H1 (cell line): ENCODE data around the gene BRPF3. TPM values are rescaled to one million over a fixed set of nuclear protein-coding genes. Genes with fewer than 3 reads are reported as not detected.

Experiments used
- CTCF ChIA-PET: fragments of 300-600 bp; sonication (Branson Sonifier 250); formaldehyde crosslinking; loops from one replicate; lab custom pipeline; 2021; ENCODE audit not compliant: partially characterized antibody; lab: Charles Lee
- POLR2A ChIA-PET: fragments of 300-600 bp; sonication (Branson Sonifier 250); formaldehyde crosslinking; loops from one replicate; lab custom pipeline; 2021; ENCODE audit warnings: inconsistent platforms; ENCODE audit not compliant: partially characterized antibody; lab: Charles Lee
- DNase-seq, 2 experiments: peaks; one replicate each; pipeline versions ENCODE4 v3.0.0 to v3.0.0-alpha.2; 2010 to 2022; ENCODE audit warnings: low spot score in 2 of 2, low read depth in 1 of 2, mixed read lengths in 1 of 2
- FAIRE-seq: peaks from 2 replicates; lab custom pipeline; 2011; peaks lifted over from hg19 to GRCh38; lab: Jason Lieb, UNC
- H2AFZ ChIP-seq: 2 replicates; pipeline ENCODE4 v1.8.1; 2012; ENCODE audit warnings: low read length, inconsistent platforms
- H2AK5ac ChIP-seq: 2 replicates; pipeline ENCODE4 v1.6.1; 2013; ENCODE audit warnings: low read depth, low read length
- H2BK120ac ChIP-seq: replicated peaks from 2 replicates; pipeline ENCODE3; 2013; ENCODE audit warnings: low read depth, low read length, inconsistent platforms
- H2BK12ac ChIP-seq: 2 replicates; pipeline ENCODE4 v1.6.1; 2013; ENCODE audit warnings: low read depth, low read length
- H2BK15ac ChIP-seq: 2 replicates; pipeline ENCODE4 v1.6.1; 2013; ENCODE audit warnings: low read length
- H2BK20ac ChIP-seq: 2 replicates; pipeline ENCODE4 v1.6.1; 2013; ENCODE audit warnings: low read length
- H2BK5ac ChIP-seq: 2 replicates; pipeline ENCODE4 v1.6.1; 2013; ENCODE audit warnings: low read depth, low read length
- H3K14ac ChIP-seq: 2 replicates; pipeline ENCODE4 v1.6.1; 2013; ENCODE audit warnings: inconsistent platforms; ENCODE audit not compliant: insufficient read length
- H3K18ac ChIP-seq: 2 replicates; pipeline ENCODE4 v1.6.1; 2013; ENCODE audit warnings: low read length; ENCODE audit errors: extremely low read depth
- H3K23ac ChIP-seq: 2 replicates; pipeline ENCODE4 v1.6.1; 2013; ENCODE audit warnings: inconsistent platforms; ENCODE audit not compliant: insufficient read length
- H3K23me2 ChIP-seq: 2 replicates; pipeline ENCODE4 v1.6.1; 2013; ENCODE audit warnings: low read depth, low read length
- H3K27ac ChIP-seq: 2 replicates; pipeline ENCODE4 v1.6.1; 2011; ENCODE audit warnings: low read depth, low read length, inconsistent platforms
- H3K27me3 ChIP-seq, 4 experiments: replicated peaks in 1 of 4; 1 replicate in 1 of 4; 2 replicates in 3 of 4; pipeline versions ENCODE4 v1.6.1 to v1.8.1; 2011 to 2013; ENCODE audit warnings: low read length in 3 of 4, mild to moderate bottlenecking in 3 of 4, inconsistent platforms in 2 of 4, mixed read lengths in 2 of 4, moderate library complexity in 1 of 4; ENCODE audit not compliant: control insufficient read depth in 3 of 4, insufficient read depth in 3 of 4; ENCODE audit errors: extremely low read depth in 1 of 4
- H3K36me3 ChIP-seq, 4 experiments: 2 replicates each; pipeline versions ENCODE4 v1.6.1 to v1.8.1; 2011 to 2013; ENCODE audit warnings: mild to moderate bottlenecking in 4 of 4, low read length in 3 of 4, moderate library complexity in 2 of 4, control low read depth in 1 of 4, inconsistent platforms in 1 of 4; ENCODE audit not compliant: insufficient read depth in 4 of 4, control insufficient read depth in 2 of 4
- H3K4ac ChIP-seq: replicated peaks from 2 replicates; pipeline ENCODE3; 2013; ENCODE audit warnings: low read length, low read depth, mixed read lengths, inconsistent platforms; ENCODE audit not compliant: insufficient read length
- H3K4me1 ChIP-seq, 4 experiments: replicated peaks in 1 of 4; 1 replicate in 1 of 4; 2 replicates in 3 of 4; pipeline versions ENCODE4 v1.6.1 to v1.8.1; 2011 to 2013; ENCODE audit warnings: low read length in 3 of 4, inconsistent platforms in 2 of 4, mixed read lengths in 1 of 4; ENCODE audit not compliant: insufficient read depth in 4 of 4, control insufficient read depth in 3 of 4
- H3K4me2 ChIP-seq, 2 experiments: 2 replicates each; pipeline versions ENCODE4 v1.6.1 to v1.8.1; 2011 to 2013; ENCODE audit warnings: low read depth in 2 of 2, low read length in 2 of 2, control low read depth in 1 of 2, inconsistent platforms in 1 of 2, mild to moderate bottlenecking in 1 of 2; ENCODE audit not compliant: insufficient read depth in 1 of 2
- H3K4me3 ChIP-seq, 4 experiments: fragments of 200-600, 300-600 bp in 1 of 4; sonication (generic), shearing (Covaris generic), sonication (Bioruptor Twin) in 1 of 4; 2 replicates each; pipeline versions ENCODE4 v1.5.1 to v1.8.1; 2011 to 2016; ENCODE audit warnings: low read length in 4 of 4, low read depth in 3 of 4, control low read depth in 2 of 4, inconsistent platforms in 2 of 4, mild to moderate bottlenecking in 2 of 4, mixed read lengths in 1 of 4, moderate library complexity in 1 of 4; ENCODE audit not compliant: insufficient read depth in 2 of 4; ENCODE audit errors: extremely low read depth in 1 of 4
- H3K56ac ChIP-seq: replicated peaks from 2 replicates; pipeline ENCODE3; 2013; ENCODE audit warnings: low read depth, mild to moderate bottlenecking, mixed read lengths, low read length, inconsistent platforms; ENCODE audit not compliant: insufficient read length
- H3K79me1 ChIP-seq: 2 replicates; pipeline ENCODE4 v1.6.1; 2013; ENCODE audit warnings: low read depth, low read length, control low read depth
- H3K79me2 ChIP-seq, 2 experiments: 2 replicates each; pipeline versions ENCODE4 v1.6.1 to v1.8.1; 2012 to 2013; ENCODE audit warnings: low read length in 2 of 2, mild to moderate bottlenecking in 2 of 2, inconsistent platforms in 1 of 2; ENCODE audit not compliant: insufficient read depth in 2 of 2, control insufficient read depth in 1 of 2
- H3K9ac ChIP-seq, 4 experiments: replicated peaks in 1 of 4; 1 replicate in 1 of 4; 2 replicates in 3 of 4; pipeline versions ENCODE4 v1.6.1 to v1.8.1; 2011 to 2013; ENCODE audit warnings: low read depth in 3 of 4, low read length in 3 of 4, control low read depth in 2 of 4, mild to moderate bottlenecking in 2 of 4, moderate library complexity in 2 of 4, inconsistent platforms in 1 of 4; ENCODE audit errors: extremely low read depth in 1 of 4
- H3K9me3 ChIP-seq, 2 experiments: 2 replicates each; pipeline versions ENCODE4 v1.6.1 to v1.8.1; 2012 to 2013; ENCODE audit warnings: mild to moderate bottlenecking in 2 of 2, moderate library complexity in 2 of 2, control low read depth in 1 of 2, inconsistent platforms in 1 of 2, low read depth in 1 of 2, low read length in 1 of 2, mixed read lengths in 1 of 2; ENCODE audit not compliant: insufficient read depth in 2 of 2
- H4K20me1 ChIP-seq, 2 experiments: replicated peaks in 1 of 2; 2 replicates each; pipeline versions ENCODE3 to v1.8.1; 2011 to 2013; ENCODE audit warnings: inconsistent platforms in 2 of 2, low read length in 2 of 2, mild to moderate bottlenecking in 1 of 2; ENCODE audit not compliant: insufficient read depth in 2 of 2, control insufficient read depth in 1 of 2
- H4K5ac ChIP-seq: 2 replicates; pipeline ENCODE4 v1.6.1; 2013; ENCODE audit warnings: low read length, low read depth, mixed read lengths, inconsistent platforms; ENCODE audit not compliant: insufficient read length
- H4K8ac ChIP-seq: 2 replicates; pipeline ENCODE4 v1.8.0; 2013; ENCODE audit warnings: mild to moderate bottlenecking, moderate library complexity, low read length, inconsistent platforms; ENCODE audit not compliant: insufficient read depth; ENCODE audit errors: extremely low read depth
- H4K91ac ChIP-seq: replicated peaks from 2 replicates; pipeline ENCODE3; 2013; ENCODE audit warnings: low read length, mixed read lengths, inconsistent platforms; ENCODE audit not compliant: insufficient read length
- CHD1 ChIP-seq: IDR thresholded peaks from 2 replicates; pipeline ENCODE4 v1.6.1; 2012; ENCODE audit warnings: low read depth, low read length, improper control_type of control experiment
- CREB1 ChIP-seq: IDR thresholded peaks from 2 replicates; pipeline ENCODE4 v1.6.1; 2012; ENCODE audit warnings: inconsistent platforms
- EZH2 ChIP-seq: fragments of 200-600 bp; sonication (generic); IDR thresholded peaks from 2 replicates; pipeline ENCODE4 v1.7.1; 2012; ENCODE audit warnings: low read depth, mild to moderate bottlenecking, moderate library complexity, low read length, inconsistent platforms; ENCODE audit not compliant: severe bottlenecking
- FOSL1 ChIP-seq: IDR thresholded peaks from 2 replicates; pipeline ENCODE4 v1.6.1; 2011; ENCODE audit warnings: mild to moderate bottlenecking, low read depth, low read length, moderate library complexity; ENCODE audit not compliant: insufficient read depth
- GABPA ChIP-seq: IDR thresholded peaks from 2 replicates; pipeline ENCODE4 v1.6.1; 2011; ENCODE audit warnings: mild to moderate bottlenecking, low read length, moderate library complexity, borderline replicate concordance; ENCODE audit not compliant: insufficient read depth
- KDM1A ChIP-seq: fragments of 200-600, 300-600 bp; sonication (generic); IDR thresholded peaks from 2 replicates; pipeline ENCODE4 v1.7.1; 2016; ENCODE audit warnings: mild to moderate bottlenecking, low read length, borderline replicate concordance
- SIX5 ChIP-seq: IDR thresholded peaks from 2 replicates; pipeline ENCODE4 v1.6.1; 2011; ENCODE audit warnings: mild to moderate bottlenecking, low read depth, low read length
- TCF12 ChIP-seq: IDR thresholded peaks from 2 replicates; pipeline ENCODE4 v1.6.1; 2011; ENCODE audit warnings: low read depth, mild to moderate bottlenecking, low read length
- TEAD4 ChIP-seq: IDR thresholded peaks from 2 replicates; pipeline ENCODE4 v1.6.1; 2012; ENCODE audit warnings: low read depth, low read length, inconsistent platforms, mixed read lengths
- WGBS, 2 experiments: shearing (Covaris generic) in 1 of 2; methylation state at CpG; one replicate each; pipeline versions ENCODE4 v1.1.6 to v1.1.7; 2013 to 2015; ENCODE audit warnings: low lambda C conversion rate in 2 of 2, mixed read lengths in 2 of 2, inconsistent platforms in 1 of 2, low coverage in 1 of 2, missing lambda C conversion rate in 1 of 2; ENCODE audit not compliant: insufficient replicate concordance in 2 of 2, insufficient coverage in 1 of 2, insufficient read length in 1 of 2; ENCODE audit errors: extremely low coverage in 1 of 2, missing lambda C conversion rate in 1 of 2; 5-methylcytosine and 5-hydroxymethylcytosine counted together
- polyA plus RNA-seq, 7 experiments: library from polyadenylated mRNA; depleted of rRNA in 3 of 7; stranded (reverse) in 5 of 7; unstranded in 2 of 7; fragments of >200 nt in 5 of 7; fragments of 200-250 nt in 2 of 7; gene quantifications; 1 replicate in 5 of 7; 2 replicates in 1 of 7; 4 replicates in 1 of 7; pipeline versions ENCODE4 v1.2.1 to v1.2.3, GENCODE V29; 2011 to 2013; ENCODE audit warnings: missing spikeins in 2 of 7, mixed read lengths in 2 of 7
- total RNA-seq: library from RNA; stranded (reverse); fragmentation: NEBNext Ultra II Directional; extraction: Animal tissue kit (Norgen Biotek cat#: 25700); gene quantifications from 2 replicates; pipeline ENCODE4 v1.2.1, GENCODE V29; 2021
- TF ChIP-seq, protein P1 (sequence below): IDR thresholded peaks from 2 replicates; pipeline ENCODE4 v1.6.1; 2012; ENCODE audit warnings: inconsistent platforms

Gene BRPF3
- total and polyA plus RNA-seq, 2 of the 8 experiments (the other 6 are each of a cell fraction or from before 2014, with no cell fraction given): 26.0 to 37.5 TPM

DNA sequence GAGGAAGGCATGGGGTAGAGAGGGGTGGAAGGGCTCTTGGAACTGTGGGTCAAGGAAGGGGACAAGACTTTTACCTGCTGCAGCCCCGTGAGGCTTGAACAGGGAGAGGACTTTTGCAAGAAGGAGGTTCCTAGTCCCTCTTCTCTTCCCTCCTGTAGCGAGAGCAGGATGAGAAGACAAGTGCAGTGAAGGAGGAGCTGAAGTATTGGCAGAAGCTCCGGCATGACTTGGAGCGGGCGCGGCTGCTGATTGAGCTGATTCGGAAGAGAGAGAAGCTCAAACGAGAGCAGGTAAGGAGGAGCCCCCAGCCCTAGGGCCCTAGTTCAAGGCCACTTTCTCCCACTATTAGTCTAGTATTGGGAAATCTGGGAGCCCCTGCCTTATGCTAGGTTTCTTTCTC lies 10.6 kb downstream of the BRPF3 start:
- CTCF ChIA-PET: interaction anchor here (0.6 to 3.0 kb wide), 8 partner anchors 9 to 581 kb away, joined by 3 to 12 read pairs (median 4); no protein-coding TSS in a partner anchor

More for the DNA sequence above, 10.6 kb downstream of the BRPF3 start:
- WGBS, 2 experiments: 95% methylated on average over 8 of the region's 8 CpGs; no CpG with 5 or more reads in 1 of the 2 experiments
- DNase-seq (no peak), FAIRE-seq (no peak)
- no peak overlapping the region for H3K4ac ChIP-seq
- no peak overlapping the region for H3K4me2 ChIP-seq
- no peak overlapping the region for H4K5ac ChIP-seq
- H3K18ac ChIP-seq: no peak overlapping the region
- no peak overlapping the region for H4K91ac ChIP-seq
- H3K56ac ChIP-seq: no peak overlapping the region
- no peak overlapping the region for H2BK120ac ChIP-seq
- H2BK20ac ChIP-seq: no peak overlapping the region
- H2AFZ ChIP-seq: no peak overlapping the region
- H3K9ac ChIP-seq: no peak overlapping the region
- H3K23ac ChIP-seq: no peak overlapping the region
- H3K27me3 ChIP-seq: no peaks in the 10 kb centered on the region
- H4K20me1 ChIP-seq: peaks cover 6 to 13% of the 10 kb centered on the region in 2 experiments
- no peak overlapping the region for H3K14ac ChIP-seq
- peaks cover 0 to 23% of the 10 kb centered on the region in 2 experiments; a peak in 2 of 4 replicates for H3K79me2 ChIP-seq
- H3K27ac ChIP-seq: no peak overlapping the region
- no peak for TF ChIP-seq SIX5
- TF ChIP-seq FOSL1: no peak
- no peak for TF ChIP-seq GABPA
- TF ChIP-seq, protein P1, sequence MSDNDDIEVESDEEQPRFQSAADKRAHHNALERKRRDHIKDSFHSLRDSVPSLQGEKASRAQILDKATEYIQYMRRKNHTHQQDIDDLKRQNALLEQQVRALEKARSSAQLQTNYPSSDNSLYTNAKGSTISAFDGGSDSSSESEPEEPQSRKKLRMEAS: no peak
- TF ChIP-seq TEAD4: no peak
- no peak for TF ChIP-seq CHD1
- TF ChIP-seq TCF12: no peak
- no peak for TF ChIP-seq CREB1
- TF ChIP-seq KDM1A: no peak
- TF ChIP-seq EZH2: no peak
- peaks cover 4% of the 10 kb centered on the region; the same call in 1 of the 2 replicates for H3K79me1 ChIP-seq
- no peaks in the 10 kb centered on the region for H3K23me2 ChIP-seq
- H2AK5ac ChIP-seq: no peak overlapping the region
- POLR2A ChIA-PET: interaction anchor here (1.0 to 1.9 kb wide), 3 partner anchors 8 to 11 kb away, joined by 3 to 7 read pairs (median 4); no protein-coding TSS in a partner anchor
- no peak overlapping the region for H4K8ac ChIP-seq
- no peak overlapping the region for H2BK15ac ChIP-seq
- H2BK12ac ChIP-seq: no peak overlapping the region
- no peaks in the 10 kb centered on the region for H3K4me1 ChIP-seq
- no peak overlapping the region for H2BK5ac ChIP-seq
- no peak overlapping the region for H3K4me3 ChIP-seq
- no peaks in the 10 kb centered on the region for H3K9me3 ChIP-seq
- peaks cover 23 to 92% (median 61%) of the 10 kb centered on the region in 4 experiments; a peak in 7 of 8 replicates for H3K36me3 ChIP-seq
